Thyroid gland (tissue), 4 donors: ENCODE results near the gene DERL3. TPM values are rescaled to one million over a fixed set of nuclear protein-coding genes. Genes with fewer than 3 reads are reported as not detected.

Source experiments
- DNase-seq, 2 donors: peaks; one replicate each; pipeline ENCODE4 v3.0.0-alpha.2; 2019
- H3K27ac ChIP-seq, 3 donors: fragments of 200-600 bp; sonication (generic); 1 replicate in 2 of 3; 2 replicates in 1 of 3; pipeline ENCODE4 v1.5.1; 2016 to 2019; ENCODE audit warnings: mild to moderate bottlenecking in 1 of 3, moderate library complexity in 1 of 3
- H3K27me3 ChIP-seq: fragments of 200-600 bp; sonication (generic); one replicate; pipeline ENCODE4 v1.5.1; 2019
- H3K36me3 ChIP-seq, 2 donors: fragments of 200-600 bp; sonication (generic); one replicate each; pipeline ENCODE4 v1.5.1; 2016 to 2019
- H3K4me1 ChIP-seq, 2 donors: fragments of 200-600 bp; sonication (generic); one replicate each; pipeline ENCODE4 v1.5.1; 2017 to 2019
- H3K4me3 ChIP-seq, 3 donors: fragments of 200-600 bp; sonication (generic); replicated peaks in 1 of 3; 1 replicate in 2 of 3; 2 replicates in 1 of 3; pipeline ENCODE4 v1.5.1; 2016; ENCODE audit warnings: mild to moderate bottlenecking in 1 of 3
- H3K9me3 ChIP-seq: fragments of 200-600 bp; sonication (generic); one replicate; pipeline ENCODE4 v1.5.1; 2017
- POLR2A ChIP-seq, 2 donors: fragments of 450-650 bp; IDR thresholded peaks; one replicate each; pipeline ENCODE4 v1.6.1; 2017; ENCODE audit warnings: antibody characterized with exemption in 2 of 2, mild to moderate bottlenecking in 2 of 2, moderate library complexity in 1 of 2
- WGBS, 2 donors: methylation state at CpG; one replicate each; pipeline ENCODE4 v1.1.5; 2017; 5-methylcytosine and 5-hydroxymethylcytosine counted together
- intact Hi-C: fragments of 100-400 bp; cut with DNase I; formaldehyde crosslinking; loops from one replicate; pipeline ENCODE4 v1.15.1; 2023
- small RNA-seq: library from RNA; depleted of rRNA; stranded (forward); fragments of <200 nt; gene quantifications from one replicate; pipeline ENCODE3, GENCODE V24; 2016
- total RNA-seq, 4 donors: library from RNA; depleted of rRNA; stranded (reverse); fragments of >200 nt; gene quantifications; one replicate each; pipeline ENCODE4 v1.2.3, GENCODE V29; 2016
- TF ChIP-seq, protein P1 (sequence below), 6 experiments: fragments of 200-600 bp in 3 of 6; fragments of 450-650 bp in 3 of 6; sonication (generic) in 3 of 6; IDR thresholded peaks; one replicate each; pipeline ENCODE4 v1.5.1; 2016 to 2019; ENCODE audit warnings: antibody characterized with exemption in 6 of 6, mild to moderate bottlenecking in 2 of 6, inconsistent platforms in 1 of 6, moderate library complexity in 1 of 6

Gene DERL3
- total RNA-seq, 4 donors from 2014 or later: 1.6 to 15.9 (median 4.1) TPM

DNA sequence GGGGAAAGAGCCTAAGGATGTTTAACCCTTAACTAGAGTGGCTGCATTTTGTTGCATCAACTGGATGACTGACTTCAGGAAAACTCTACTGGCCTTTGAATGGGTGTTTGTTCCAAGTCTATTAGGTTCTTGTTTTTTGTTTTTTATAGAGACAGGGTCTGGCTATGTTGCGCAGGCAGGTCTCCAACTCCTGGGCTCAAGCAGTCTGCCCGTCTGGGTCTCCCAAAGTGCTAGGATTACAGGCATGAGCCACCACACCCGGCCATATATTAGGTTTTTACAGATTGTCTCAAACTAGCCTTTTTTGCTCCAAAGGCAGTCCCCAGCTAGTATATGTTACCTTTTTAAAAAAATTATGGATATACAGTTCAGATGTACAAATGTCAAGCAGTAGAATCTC is 50.9 kb downstream of the DERL3 start:
- peak overlapping the region; percentile 47 to 94 (median 52) for H3K4me3 ChIP-seq
- H3K27me3 ChIP-seq: no peaks in the 10 kb centered on the region
- no peak for DNase-seq
- peaks cover 21% of the 10 kb centered on the region in 2 donors for H3K4me1 ChIP-seq
- H3K9me3 ChIP-seq: no peaks in the 10 kb centered on the region
- H3K36me3 ChIP-seq: peaks cover 0 to 7% of the 10 kb centered on the region in 2 donors
- TF ChIP-seq, protein P1, sequence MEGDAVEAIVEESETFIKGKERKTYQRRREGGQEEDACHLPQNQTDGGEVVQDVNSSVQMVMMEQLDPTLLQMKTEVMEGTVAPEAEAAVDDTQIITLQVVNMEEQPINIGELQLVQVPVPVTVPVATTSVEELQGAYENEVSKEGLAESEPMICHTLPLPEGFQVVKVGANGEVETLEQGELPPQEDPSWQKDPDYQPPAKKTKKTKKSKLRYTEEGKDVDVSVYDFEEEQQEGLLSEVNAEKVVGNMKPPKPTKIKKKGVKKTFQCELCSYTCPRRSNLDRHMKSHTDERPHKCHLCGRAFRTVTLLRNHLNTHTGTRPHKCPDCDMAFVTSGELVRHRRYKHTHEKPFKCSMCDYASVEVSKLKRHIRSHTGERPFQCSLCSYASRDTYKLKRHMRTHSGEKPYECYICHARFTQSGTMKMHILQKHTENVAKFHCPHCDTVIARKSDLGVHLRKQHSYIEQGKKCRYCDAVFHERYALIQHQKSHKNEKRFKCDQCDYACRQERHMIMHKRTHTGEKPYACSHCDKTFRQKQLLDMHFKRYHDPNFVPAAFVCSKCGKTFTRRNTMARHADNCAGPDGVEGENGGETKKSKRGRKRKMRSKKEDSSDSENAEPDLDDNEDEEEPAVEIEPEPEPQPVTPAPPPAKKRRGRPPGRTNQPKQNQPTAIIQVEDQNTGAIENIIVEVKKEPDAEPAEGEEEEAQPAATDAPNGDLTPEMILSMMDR (IDR thresholded peaks at IDR 0.05): no peak
- TF ChIP-seq POLR2A (IDR thresholded peaks at IDR 0.05): no peak
- intact Hi-C loops: loop anchor here (5.0 kb wide), 1 partner anchor 54 kb away; no protein-coding TSS in a partner anchor
- H3K27ac ChIP-seq: no peak overlapping the region
- 54 to 63% methylated on average over 3 of the region's 3 CpGs for WGBS, 2 donors

GRCh38 chr22:23787600-23787896 is 51.3 kb downstream of the DERL3 start:
- Histone ChIP-seq H3K27ac (peak overlapping the region in 2 of 3 donors; percentile 97 to 100), H3K9me3 (no peaks in the 10 kb centered on the region), H3K36me3 (peaks cover 0 to 5% of the 10 kb centered on the region in 2 donors), H3K4me3 (peak overlapping the region; percentile 47 to 94 (median 52)), H3K4me1 (peaks cover 21% of the 10 kb centered on the region in 2 donors), H3K27me3 (no peaks in the 10 kb centered on the region)
- 2 to 4% methylated on average over 5 of the region's 5 CpGs for WGBS, 2 donors
- TF ChIP-seq, protein P1 (IDR thresholded peaks at IDR 0.05): no peak
- no peak for DNase-seq
- intact Hi-C loops: loop anchor here (5.0 kb wide), 1 partner anchor 55 kb away; no protein-coding TSS in a partner anchor

GRCh38 chr22:23786752-23787599 is 51.8 kb downstream of the DERL3 start, which contains the start of gene SMARCB1:
SMARCB1 (plus strand) TSS chr22:23786966; CDS start chr22:23787170, 204 bp downstream.
- H3K4me3 ChIP-seq: peak within 1 kb of the TSS; percentile 47 to 94 (median 52)
- no peaks in the 10 kb centered on the region for H3K27me3 ChIP-seq
- intact Hi-C loops: loop anchor here (5.0 kb wide), 1 partner anchor 55 kb away; no protein-coding TSS in a partner anchor
- peak; percentile 12 to 76 for TF ChIP-seq POLR2A (IDR thresholded peaks at IDR 0.05)
- TF ChIP-seq, protein P1 (IDR thresholded peaks at IDR 0.05): no peak
- no peaks in the 10 kb centered on the region for H3K9me3 ChIP-seq
- H3K4me1 ChIP-seq: peaks cover 21% of the 10 kb centered on the region in 2 donors
- peaks cover 0 to under 1% of the 10 kb centered on the region in 2 donors for H3K36me3 ChIP-seq
- H3K27ac ChIP-seq: peak within 1 kb of the TSS; percentile 96 to 100 (median 97)
- peak; percentile 91 to 92 for DNase-seq
- 0% methylated on average over 11 to 16 of the region's 97 CpGs for WGBS, 2 donors

GRCh38 chr22:23786261-23786710 is 52.5 kb downstream of the DERL3 start:
- no peak for DNase-seq
- Histone ChIP-seq H3K36me3 (no peaks in the 10 kb centered on the region), H3K4me3 (peak overlapping the region in 1 of 3 donors; percentile 94), H3K4me1 (peaks cover 21% of the 10 kb centered on the region in 2 donors), H3K27me3 (no peaks in the 10 kb centered on the region), H3K9me3 (no peaks in the 10 kb centered on the region), H3K27ac (peak overlapping the region; percentile 96 to 100 (median 97))
- TF ChIP-seq, protein P1 (IDR thresholded peaks at IDR 0.05): no peak
- TF ChIP-seq POLR2A (IDR thresholded peaks at IDR 0.05): no peak
- intact Hi-C loops: loop anchor here (5.0 kb wide), 1 partner anchor 56 kb away; no protein-coding TSS in a partner anchor
- WGBS, 2 donors: 50 to 70% methylated on average over 9 of the region's 9 CpGs

Small RNA genes within 50 kb of the gene (small RNA-seq; reads per million reads assigned to genes)
- gene RN7SL268P: not detected

Other genes starting within 250 kb of the DERL3 start
- under 1 TPM in 1 of 4 donors, not detected in 3; 0.56 TPM for gene DRICH1, start 206.7 kb downstream of the DERL3 start, total RNA-seq
- gene RGL4, start 148.0 kb downstream of the DERL3 start, total RNA-seq: 1 to 10 TPM in 1 of 4 donors, under 1 TPM in 1, not detected in 2; 0.25 to 1.3 TPM
- gene ZNF70, start 87.9 kb downstream of the DERL3 start, total RNA-seq: 10 to 100 TPM in 1 of 4 donors, 1 to 10 TPM in 3; 5.0 to 10.7 (median 7.4) TPM
- not detected for gene VPREB3, start 84.6 kb downstream of the DERL3 start, total RNA-seq
- not detected for gene C22orf15, start 76.0 kb downstream of the DERL3 start, total RNA-seq
- gene CHCHD10, start 71.0 kb downstream of the DERL3 start, total RNA-seq: 100 to 1,000 TPM in 1 of 4 donors, 10 to 100 TPM in 2, 1 to 10 TPM in 1; 9.4 to 154 (median 47.0) TPM
- 1 to 10 TPM in 3 of 4 donors, under 1 TPM in 1; 0.38 to 2.3 (median 1.7) TPM for gene MMP11, start 66.2 kb downstream of the DERL3 start, total RNA-seq
- gene SMARCB1, start 52.0 kb downstream of the DERL3 start, total RNA-seq: 100 to 1,000 TPM in 1 of 4 donors, 10 to 100 TPM in 3; 59.8 to 107 (median 75.4) TPM
- gene SLC2A11, start 18.9 kb upstream of the DERL3 start, total RNA-seq: 10 to 100 TPM; 17.5 to 30.0 (median 24.3) TPM
- gene MIF, start 55.4 kb upstream of the DERL3 start, total RNA-seq: 100 to 1,000 TPM; 342 to 807 (median 472) TPM
- 10 to 100 TPM in 2 of 4 donors, 1 to 10 TPM in 1, under 1 TPM in 1; 0.93 to 13.8 (median 6.2) TPM for gene GSTT2B, start 122.2 kb upstream of the DERL3 start, total RNA-seq
- gene DDTL, start 127.9 kb upstream of the DERL3 start, total RNA-seq: 1 to 10 TPM in 2 of 4 donors, under 1 TPM in 1, not detected in 1; 0.27 to 1.7 (median 1.4) TPM
- gene DDT, start 135.4 kb upstream of the DERL3 start, total RNA-seq: 100 to 1,000 TPM in 3 of 4 donors, 10 to 100 TPM in 1; 53.5 to 162 (median 106) TPM
- gene GSTT2, start 141.1 kb upstream of the DERL3 start, total RNA-seq: 1 to 10 TPM in 1 of 4 donors, under 1 TPM in 1, not detected in 2; 0.40 to 1.9 TPM
- not detected for gene GSTT4, start 166.4 kb upstream of the DERL3 start, total RNA-seq
- 100 to 1,000 TPM in 3 of 4 donors, 10 to 100 TPM in 1; 48.1 to 116 (median 103) TPM for gene CABIN1, start 172.3 kb upstream of the DERL3 start, total RNA-seq